ENCODE results near the gene NAB2. TPM values are rescaled to one million over a fixed set of nuclear protein-coding genes. Genes with fewer than 3 reads are reported as not detected.

Gene NAB2
- polyA plus RNA-seq, 1 of the 3 experiments (the other 2 are of a cell fraction) = 23.7 TPM

GRCh38 chr12:57110104-57111030, 21.5 kb downstream of the NAB2 start:
- 72% methylated on average over 20 of the region's 28 CpGs for WGBS (ENCODE audit: low lambda C conversion rate)
- no peaks in the 10 kb centered on the region for H3K27me3 ChIP-seq (ENCODE audit: insufficient read depth)
- H3K79me2 ChIP-seq (ENCODE audit: insufficient read depth) = no peaks in the 10 kb centered on the region
- no peaks in the 10 kb centered on the region for H4K20me1 ChIP-seq (ENCODE audit: insufficient read depth)
- no peaks in the 10 kb centered on the region for H3F3A ChIP-seq (replicated peaks; ENCODE audit: insufficient read depth)
- H2AFZ ChIP-seq (ENCODE audit: low read depth) = no peak overlapping the region
- POLR2A ChIA-PET = no interaction called here
- no peaks in the 10 kb centered on the region for H3K9me2 ChIP-seq
- no peak overlapping the region for H3K9ac ChIP-seq
- no peaks in the 10 kb centered on the region for H3K9me3 ChIP-seq
- TF ChIP-seq MEF2A (IDR thresholded peaks at IDR 0.05; ENCODE audit: borderline replicate concordance, low read depth) (no peak), SIN3A (IDR thresholded peaks at IDR 0.05; ENCODE audit: borderline replicate concordance, low read depth, low read length) (no peak), NFIC (IDR thresholded peaks at IDR 0.05; ENCODE audit: borderline replicate concordance) (no peak), RCOR1 (IDR thresholded peaks at IDR 0.05; ENCODE audit: low read length) (no peak), ELF1 (IDR thresholded peaks at IDR 0.05) (no peak), SMC3 (IDR thresholded peaks at IDR 0.05; ENCODE audit: low read depth, low read length) (no peak), EP300 (IDR thresholded peaks at IDR 0.05; ENCODE audit: borderline replicate concordance in 1 of 2, low read depth in 1 of 2, low read length in 1 of 2) (no peak), MXI1 (IDR thresholded peaks at IDR 0.05; ENCODE audit: low read depth, low read length) (no peak), RAD21 (IDR thresholded peaks at IDR 0.05; ENCODE audit: low read length) (no peak), TAF1 (IDR thresholded peaks at IDR 0.05; ENCODE audit: borderline replicate concordance, low read depth, low read length) (no peak), TCF12 (IDR thresholded peaks at IDR 0.05) (no peak), FOSL2 (IDR thresholded peaks at IDR 0.05; ENCODE audit: borderline replicate concordance, low read depth) (no peak), POLR2AphosphoS5 (IDR thresholded peaks at IDR 0.05; ENCODE audit: low read depth, low read length) (no peak), EZH2phosphoT487 (IDR thresholded peaks at IDR 0.05; ENCODE audit: borderline replicate concordance, low read depth) (no peak), IRF3 (IDR thresholded peaks at IDR 0.05; ENCODE audit: low read depth, low read length) (no peak)
- no peak overlapping the region for H3K4me3 ChIP-seq (ENCODE audit: low read depth in 2 of 2, low read length in 1 of 2)
- no peak overlapping the region for H3K27ac ChIP-seq (ENCODE audit: low read depth in 2 of 2, low read length in 1 of 2)
- peak; percentile 15 for DNase-seq
- H3K4me1 ChIP-seq (ENCODE audit: control insufficient read depth in 1 of 2, insufficient read depth in 2 of 2, low read depth in 1 of 2, low read length in 1 of 2) = peaks cover 0 to 9% of the 10 kb centered on the region in 2 experiments; a peak in 2 of 4 replicates
- H3K4me2 ChIP-seq = no peak overlapping the region
- no peaks in the 10 kb centered on the region for H3K36me3 ChIP-seq (replicated peaks in 1 of 2; ENCODE audit: control insufficient read depth in 1 of 2, insufficient read depth in 2 of 2, low read length in 1 of 2)
- CTCF ChIA-PET = interaction anchor here (0.6 to 5.0 kb wide), 23 partner anchors 12 to 353 kb away, joined by 3 to 240 read pairs (median 15); partner anchors contain the start of genes NAB2, NEMP1, TAC3 and ZBTB39
